CD14-positive monocyte (primary cell): Measurements from ENCODE around the gene RMRP. TPM values are rescaled to one million over a fixed set of nuclear protein-coding genes. Genes with fewer than 3 reads are reported as not detected.
"Not testable (repeated sequence)": the region's sequence is repeated elsewhere in the genome, so short reads cannot be mapped to it uniquely, and the experiment has no call there.

Source experiments
- DNase-seq, 3 donors: peaks; one replicate each; pipeline ENCODE4 v3.0.0-alpha.2; 2011 to 2022
- H2AFZ ChIP-seq: 2 replicates; pipeline ENCODE4 v1.6.0; 2012; ENCODE audit warnings: mild to moderate bottlenecking, low read depth, low read length, inconsistent platforms; ENCODE audit not compliant: insufficient read depth, poor library complexity, severe bottlenecking
- H3K27ac ChIP-seq, 2 donors: 1 replicate in 1 of 2; 2 replicates in 1 of 2; pipeline ENCODE4 v1.5.1; 2012 to 2013; ENCODE audit warnings: low read length in 2 of 2, control low read depth in 1 of 2, inconsistent platforms in 1 of 2, low read depth in 1 of 2, mild to moderate bottlenecking in 1 of 2
- H3K27me3 ChIP-seq, 2 donors: one replicate each; pipeline versions ENCODE4 v1.6.0 to v1.6.1; 2011 to 2013; ENCODE audit warnings: low read length in 2 of 2; ENCODE audit not compliant: control insufficient read depth in 2 of 2, insufficient read depth in 2 of 2
- H3K36me3 ChIP-seq, 2 donors: replicated peaks in 1 of 2; 1 replicate in 1 of 2; 2 replicates in 1 of 2; pipeline versions ENCODE4 v1.5.1 to v1.6.1; 2012 to 2013; ENCODE audit warnings: low read length in 2 of 2, control low read depth in 1 of 2, inconsistent platforms in 1 of 2, mild to moderate bottlenecking in 1 of 2; ENCODE audit not compliant: insufficient read depth in 2 of 2, control insufficient read depth in 1 of 2
- H3K4me1 ChIP-seq, 2 donors: 1 replicate in 1 of 2; 2 replicates in 1 of 2; pipeline versions ENCODE4 v1.5.1 to v1.6.1; 2012 to 2013; ENCODE audit warnings: low read length in 2 of 2, control low read depth in 1 of 2, inconsistent platforms in 1 of 2, mild to moderate bottlenecking in 1 of 2, moderate library complexity in 1 of 2; ENCODE audit not compliant: insufficient read depth in 2 of 2, control insufficient read depth in 1 of 2
- H3K4me2 ChIP-seq: replicated peaks from 2 replicates; pipeline ENCODE3; 2012; ENCODE audit warnings: low read length, moderate library complexity, mild to moderate bottlenecking; ENCODE audit not compliant: poor library complexity, severe bottlenecking; ENCODE audit errors: extremely low read depth
- H3K4me3 ChIP-seq, 3 experiments: fragments of 200-600 bp in 1 of 3; sonication (generic) in 1 of 3; replicated peaks in 1 of 3; 1 replicate in 2 of 3; 2 replicates in 1 of 3; pipeline ENCODE4 v1.5.1; 2011 to 2013; ENCODE audit warnings: low read length in 3 of 3, mild to moderate bottlenecking in 3 of 3, control low read depth in 2 of 3, low read depth in 2 of 3, inconsistent platforms in 1 of 3, moderate library complexity in 1 of 3
- H3K79me2 ChIP-seq: 2 replicates; pipeline ENCODE4 v1.6.0; 2012; ENCODE audit warnings: mild to moderate bottlenecking, control low read depth, inconsistent platforms, low read length, moderate library complexity; ENCODE audit not compliant: insufficient read depth
- H3K9ac ChIP-seq: 2 replicates; pipeline ENCODE4 v1.6.0; 2017; ENCODE audit warnings: low read length, mild to moderate bottlenecking; ENCODE audit not compliant: insufficient read depth, poor library complexity, severe bottlenecking
- H3K9me3 ChIP-seq, 2 donors: replicated peaks in 1 of 2; 1 replicate in 1 of 2; 2 replicates in 1 of 2; pipeline versions ENCODE4 v1.5.1 to v1.6.1; 2012 to 2013; ENCODE audit warnings: low read length in 2 of 2, control low read depth in 1 of 2; ENCODE audit not compliant: control insufficient read depth in 1 of 2, insufficient read depth in 1 of 2
- H4K20me1 ChIP-seq: 2 replicates; pipeline ENCODE4 v1.6.0; 2012; ENCODE audit warnings: mild to moderate bottlenecking, low read length, control low read depth, moderate library complexity; ENCODE audit not compliant: insufficient read depth
- H3K27ac Mint-ChIP-seq, 7 donors: one replicate each; pipeline ENCODE4 v1.8.0; 2020; ENCODE audit warnings: mild to moderate bottlenecking in 7 of 7, mixed read lengths in 7 of 7, moderate library complexity in 6 of 7, inconsistent platforms in 2 of 7
- H3K27me3 Mint-ChIP-seq, 3 donors: one replicate each; pipeline ENCODE4 v1.8.0; 2021 to 2022; ENCODE audit warnings: low read depth in 3 of 3, mild to moderate bottlenecking in 3 of 3, mixed read lengths in 3 of 3, moderate library complexity in 3 of 3, inconsistent platforms in 1 of 3
- H3K36me3 Mint-ChIP-seq, 2 donors: one replicate each; pipeline ENCODE4 v1.8.0; 2020; ENCODE audit warnings: mixed read lengths in 2 of 2, inconsistent platforms in 1 of 2, mild to moderate bottlenecking in 1 of 2
- H3K4me1 Mint-ChIP-seq: one replicate; pipeline ENCODE4 v1.8.0; 2020; ENCODE audit warnings: mild to moderate bottlenecking, mixed read lengths
- H3K4me3 Mint-ChIP-seq, 2 donors: one replicate each; pipeline ENCODE4 v1.8.0; 2020; ENCODE audit warnings: mild to moderate bottlenecking in 2 of 2, mixed read lengths in 2 of 2, moderate library complexity in 1 of 2
- H3K9me3 Mint-ChIP-seq, 7 donors: one replicate each; pipeline ENCODE4 v1.8.0; 2020 to 2022; ENCODE audit warnings: mixed read lengths in 7 of 7, mild to moderate bottlenecking in 6 of 7, moderate library complexity in 6 of 7, inconsistent platforms in 2 of 7
- CTCF ChIP-seq: fragments of 200-600 bp; IDR thresholded peaks from one replicate; pipeline ENCODE4 v1.8.0; 2022; ENCODE audit warnings: antibody characterized with exemption, mild to moderate bottlenecking
- WGBS: methylation state at CpG from one replicate; pipeline ENCODE4 v1.1.5; 2013; ENCODE audit warnings: missing lambda C conversion rate; ENCODE audit not compliant: insufficient coverage; 5-methylcytosine and 5-hydroxymethylcytosine counted together
- intact Hi-C, 2 donors: fragments of 100-400 bp; cut with micrococcal nuclease; formaldehyde crosslinking; loops; one replicate each; pipeline versions ENCODE4 v1.15.0 to v1.15.1; 2023
- polyA plus RNA-seq, 3 donors: library from polyadenylated mRNA; depleted of rRNA in 1 of 3; unstranded in 2 of 3; stranded (reverse) in 1 of 3; fragments of 300-500 nt in 2 of 3; fragments of >200 nt in 1 of 3; fragmentation: Illumina TruSeq in 2 of 3; gene quantifications; 1 replicate in 2 of 3; 2 replicates in 1 of 3; pipeline ENCODE4 v1.2.3, GENCODE V29; 2012 to 2021

RMRP gene
- polyA plus RNA-seq, 3 donors, result 13.3 TPM; not detected in 2

- Mint-ChIP-seq H3K4me1 (peaks cover 26% of the 10 kb centered on the region), H3K9me3 (no peaks in the 10 kb centered on the region), H3K36me3 (peaks cover 19 to 20% of the 10 kb centered on the region in 2 donors), H3K4me3 (no peak overlapping the region), H3K27me3 (peaks cover 11 to 25% (median 19%) of the 10 kb centered on the region in 3 donors), H3K27ac (no peak overlapping the region)
- intact Hi-C loops, result no loop called here
- Histone ChIP-seq H4K20me1 (no peaks in the 10 kb centered on the region), H3K36me3 (peaks cover 22% of the 10 kb centered on the region in 2 donors), H3K4me1 (peaks cover 13 to 15% of the 10 kb centered on the region in 2 donors), H3K9me3 (no peaks in the 10 kb centered on the region), H3K9ac (no peak overlapping the region), H3K27ac (no peak overlapping the region), H3K4me2 (no peak overlapping the region), H3K79me2 (no peaks in the 10 kb centered on the region), H3K4me3 (no peak overlapping the region), H3K27me3 (no peaks in the 10 kb centered on the region), H2AFZ (no peak overlapping the region)
- no peak for DNase-seq
- no CpG with 5 or more reads among the region's 2 CpGs for WGBS
- no peak for TF ChIP-seq CTCF
Measured at GRCh38 chr9:35612843-35613242, 45.0 kb downstream of the RMRP start.

- DNase-seq, H3K9me3 Mint-ChIP-seq, H3K4me3 Mint-ChIP-seq, H3K27me3 ChIP-seq, H3K79me2 ChIP-seq, H3K4me1 ChIP-seq, H2AFZ ChIP-seq, H3K4me3 ChIP-seq, H4K20me1 ChIP-seq, H3K4me2 ChIP-seq, intact Hi-C loops, H3K27ac ChIP-seq, H3K9ac ChIP-seq, H3K9me3 ChIP-seq: not testable (repeated sequence)
- Mint-ChIP-seq H3K36me3 (peaks cover 26 to 27% of the 10 kb centered on the region in 2 donors), H3K4me1 (peaks cover 20% of the 10 kb centered on the region), H3K27ac (peak overlapping the region in 1 of 7 donors; percentile 8), H3K27me3 (peaks cover 9 to 22% (median 13%) of the 10 kb centered on the region in 3 donors)
- peaks cover 28% of the 10 kb centered on the region in 2 donors for H3K36me3 ChIP-seq
- 100% methylated on average over 2 of the region's 4 CpGs for WGBS
Measured at GRCh38 chr9:35612066-35612465, 45.8 kb downstream of the RMRP start.
